ENCODE results near the gene PTX3. TPM values are rescaled to one million over a fixed set of nuclear protein-coding genes. Genes with fewer than 3 reads are reported as not detected.

The PTX3 gene
- total and polyA plus RNA-seq, 5 donors from 2014 or later = 0.20 TPM; not detected in 4

- H3K36me3 ChIP-seq (ENCODE audit: control insufficient read depth, insufficient read depth, low read length) = no peaks in the 10 kb centered on the region
- H3K27ac ChIP-seq (ENCODE audit: insufficient read depth, low read length, poor library complexity, severe bottlenecking) = no peak overlapping the region
- ATAC-seq (ENCODE audit: low read depth in 2 of 2) (no peak), DNase-seq (no peak)
- H3K36me3 Mint-ChIP-seq = no peaks in the 10 kb centered on the region
- no peak overlapping the region for H3K4me3 Mint-ChIP-seq
- H3K9me3 ChIP-seq (ENCODE audit: control insufficient read depth in 2 of 2, low read length in 2 of 2) = no peaks in the 10 kb centered on the region
- H3K9me3 Mint-ChIP-seq = peaks cover 0 to 3% (median 0%) of the 10 kb centered on the region in 7 donors
- H3K4me1 ChIP-seq (ENCODE audit: control insufficient read depth, insufficient read depth, low read length, poor library complexity, severe bottlenecking) = no peaks in the 10 kb centered on the region
- no peak overlapping the region for H3K27ac Mint-ChIP-seq
- H3K4me1 Mint-ChIP-seq = no peaks in the 10 kb centered on the region
- no peaks in the 10 kb centered on the region for H3K27me3 ChIP-seq (ENCODE audit: control insufficient read depth, insufficient read depth, low read length)
- H3K27me3 Mint-ChIP-seq = no peaks in the 10 kb centered on the region
- no peak overlapping the region for H3K4me3 ChIP-seq (ENCODE audit: low read depth, low read length)
These were observed 38.1 kb upstream of the PTX3 start for GRCh38 chr3:157398598-157398997.

GRCh38 chr3:157404381-157404780 is 32.3 kb upstream of the PTX3 start:
- Histone ChIP-seq H3K36me3 (ENCODE audit: control insufficient read depth, insufficient read depth, low read length) (no peaks in the 10 kb centered on the region), H3K4me3 (ENCODE audit: low read depth, low read length) (no peak overlapping the region), H3K27ac (ENCODE audit: insufficient read depth, low read length, poor library complexity, severe bottlenecking) (no peak overlapping the region), H3K4me1 (ENCODE audit: control insufficient read depth, insufficient read depth, low read length, poor library complexity, severe bottlenecking) (no peaks in the 10 kb centered on the region), H3K9me3 (ENCODE audit: control insufficient read depth in 2 of 2, low read length in 2 of 2) (no peaks in the 10 kb centered on the region), H3K27me3 (ENCODE audit: control insufficient read depth, insufficient read depth, low read length) (peaks cover 1% of the 10 kb centered on the region)
- no peaks in the 10 kb centered on the region for H3K36me3 Mint-ChIP-seq
- H3K27ac Mint-ChIP-seq = no peak overlapping the region
- H3K27me3 Mint-ChIP-seq = no peaks in the 10 kb centered on the region
- no peak overlapping the region for H3K4me3 Mint-ChIP-seq
- H3K9me3 Mint-ChIP-seq = peaks cover 0 to 3% (median 0%) of the 10 kb centered on the region in 7 donors
- H3K4me1 Mint-ChIP-seq = no peaks in the 10 kb centered on the region
- ATAC-seq (ENCODE audit: low read depth in 2 of 2) = no peak
- DNase-seq = no peak

- H3K36me3 Mint-ChIP-seq = no peaks in the 10 kb centered on the region
These were observed 31.2 kb upstream of the PTX3 start for GRCh38 chr3:157405457-157405856.

GRCh38 chr3:157406394-157406793 is 30.3 kb upstream of the PTX3 start:
- H3K9me3 Mint-ChIP-seq = peaks cover 0 to 3% (median 0%) of the 10 kb centered on the region in 7 donors
- no peak overlapping the region for H3K4me3 Mint-ChIP-seq
- no peak overlapping the region for H3K4me3 ChIP-seq (ENCODE audit: low read depth, low read length)
- DNase-seq = no peak
- peaks cover 1% of the 10 kb centered on the region for H3K27me3 ChIP-seq (ENCODE audit: control insufficient read depth, insufficient read depth, low read length)
- H3K9me3 ChIP-seq (ENCODE audit: control insufficient read depth in 2 of 2, low read length in 2 of 2) = no peaks in the 10 kb centered on the region
- no peaks in the 10 kb centered on the region for H3K4me1 ChIP-seq (ENCODE audit: control insufficient read depth, insufficient read depth, low read length, poor library complexity, severe bottlenecking)
- H3K36me3 ChIP-seq (ENCODE audit: control insufficient read depth, insufficient read depth, low read length) = no peaks in the 10 kb centered on the region
- no peak overlapping the region for H3K27ac Mint-ChIP-seq
- no peak overlapping the region for H3K27ac ChIP-seq (ENCODE audit: insufficient read depth, low read length, poor library complexity, severe bottlenecking)
- H3K4me1 Mint-ChIP-seq = no peaks in the 10 kb centered on the region
- no peak for ATAC-seq (ENCODE audit: low read depth in 2 of 2)
- no peaks in the 10 kb centered on the region for H3K36me3 Mint-ChIP-seq
- no peaks in the 10 kb centered on the region for H3K27me3 Mint-ChIP-seq

More at GRCh38 chr3:157405457-157405856, 31.2 kb upstream of the PTX3 start:
- H3K27ac Mint-ChIP-seq = no peak overlapping the region
- H3K36me3 ChIP-seq (ENCODE audit: control insufficient read depth, insufficient read depth, low read length) = no peaks in the 10 kb centered on the region
- no peak overlapping the region for H3K4me3 ChIP-seq (ENCODE audit: low read depth, low read length)
- H3K27me3 ChIP-seq (ENCODE audit: control insufficient read depth, insufficient read depth, low read length) = peaks cover 1% of the 10 kb centered on the region
- DNase-seq (no peak), ATAC-seq (ENCODE audit: low read depth in 2 of 2) (no peak)
- no peaks in the 10 kb centered on the region for H3K9me3 ChIP-seq (ENCODE audit: control insufficient read depth in 2 of 2, low read length in 2 of 2)
- no peak overlapping the region for H3K27ac ChIP-seq (ENCODE audit: insufficient read depth, low read length, poor library complexity, severe bottlenecking)
- H3K4me1 Mint-ChIP-seq = no peaks in the 10 kb centered on the region
- no peak overlapping the region for H3K4me3 Mint-ChIP-seq
- no peaks in the 10 kb centered on the region for H3K27me3 Mint-ChIP-seq
- no peaks in the 10 kb centered on the region for H3K4me1 ChIP-seq (ENCODE audit: control insufficient read depth, insufficient read depth, low read length, poor library complexity, severe bottlenecking)
- H3K9me3 Mint-ChIP-seq = peaks cover 0 to 3% (median 0%) of the 10 kb centered on the region in 7 donors

GRCh38 chr3:157407769-157408168 is 28.9 kb upstream of the PTX3 start:
- no peak for DNase-seq
- no peak overlapping the region for H3K4me3 Mint-ChIP-seq
- H3K9me3 ChIP-seq (ENCODE audit: control insufficient read depth in 2 of 2, low read length in 2 of 2) = no peaks in the 10 kb centered on the region
- no peak for ATAC-seq (ENCODE audit: low read depth in 2 of 2)
- no peaks in the 10 kb centered on the region for H3K4me1 Mint-ChIP-seq
- H3K27ac ChIP-seq (ENCODE audit: insufficient read depth, low read length, poor library complexity, severe bottlenecking) = no peak overlapping the region
- H3K27me3 ChIP-seq (ENCODE audit: control insufficient read depth, insufficient read depth, low read length) = peaks cover 1% of the 10 kb centered on the region
- H3K36me3 Mint-ChIP-seq = no peaks in the 10 kb centered on the region
- H3K27ac Mint-ChIP-seq = no peak overlapping the region
- no peaks in the 10 kb centered on the region for H3K36me3 ChIP-seq (ENCODE audit: control insufficient read depth, insufficient read depth, low read length)
- H3K4me3 ChIP-seq (ENCODE audit: low read depth, low read length) = no peak overlapping the region
- H3K9me3 Mint-ChIP-seq = peaks cover 0 to 3% (median 0%) of the 10 kb centered on the region in 7 donors
- H3K27me3 Mint-ChIP-seq = no peaks in the 10 kb centered on the region
- no peaks in the 10 kb centered on the region for H3K4me1 ChIP-seq (ENCODE audit: control insufficient read depth, insufficient read depth, low read length, poor library complexity, severe bottlenecking)

GRCh38 chr3:157408499-157409149 is 28.0 kb upstream of the PTX3 start:
- DNase-seq (no peak), ATAC-seq (ENCODE audit: low read depth in 2 of 2) (peak in 1 of 2 donors; percentile 28)
- Histone ChIP-seq H3K9me3 (ENCODE audit: control insufficient read depth in 2 of 2, low read length in 2 of 2) (no peaks in the 10 kb centered on the region), H3K27me3 (ENCODE audit: control insufficient read depth, insufficient read depth, low read length) (peaks cover 1% of the 10 kb centered on the region), H3K36me3 (ENCODE audit: control insufficient read depth, insufficient read depth, low read length) (no peaks in the 10 kb centered on the region), H3K27ac (ENCODE audit: insufficient read depth, low read length, poor library complexity, severe bottlenecking) (no peak overlapping the region), H3K4me1 (ENCODE audit: control insufficient read depth, insufficient read depth, low read length, poor library complexity, severe bottlenecking) (no peaks in the 10 kb centered on the region), H3K4me3 (ENCODE audit: low read depth, low read length) (no peak overlapping the region)
- Mint-ChIP-seq H3K27me3 (no peaks in the 10 kb centered on the region), H3K4me3 (no peak overlapping the region), H3K36me3 (no peaks in the 10 kb centered on the region), H3K27ac (no peak overlapping the region), H3K9me3 (peaks cover 0 to 3% (median 0%) of the 10 kb centered on the region in 7 donors), H3K4me1 (no peaks in the 10 kb centered on the region)

- Mint-ChIP-seq H3K9me3 (peaks cover 0 to 3% (median 0%) of the 10 kb centered on the region in 7 donors), H3K27ac (no peak overlapping the region), H3K36me3 (no peaks in the 10 kb centered on the region), H3K27me3 (no peaks in the 10 kb centered on the region), H3K4me3 (no peak overlapping the region), H3K4me1 (no peaks in the 10 kb centered on the region)
- no peak for ATAC-seq (ENCODE audit: low read depth in 2 of 2)
- no peaks in the 10 kb centered on the region for H3K9me3 ChIP-seq (ENCODE audit: control insufficient read depth in 2 of 2, low read length in 2 of 2)
- no peak overlapping the region for H3K27ac ChIP-seq (ENCODE audit: insufficient read depth, low read length, poor library complexity, severe bottlenecking)
- H3K27me3 ChIP-seq (ENCODE audit: control insufficient read depth, insufficient read depth, low read length) = peaks cover 1% of the 10 kb centered on the region
- no peaks in the 10 kb centered on the region for H3K4me1 ChIP-seq (ENCODE audit: control insufficient read depth, insufficient read depth, low read length, poor library complexity, severe bottlenecking)
- no peak overlapping the region for H3K4me3 ChIP-seq (ENCODE audit: low read depth, low read length)
- H3K36me3 ChIP-seq (ENCODE audit: control insufficient read depth, insufficient read depth, low read length) = no peaks in the 10 kb centered on the region
- no peak for DNase-seq
These were observed 27.1 kb upstream of the PTX3 start for GRCh38 chr3:157409516-157409915.

- Histone ChIP-seq H3K27ac (ENCODE audit: insufficient read depth, low read length, poor library complexity, severe bottlenecking) (no peak overlapping the region), H3K9me3 (ENCODE audit: control insufficient read depth in 2 of 2, low read length in 2 of 2) (no peaks in the 10 kb centered on the region), H3K4me1 (ENCODE audit: control insufficient read depth, insufficient read depth, low read length, poor library complexity, severe bottlenecking) (no peaks in the 10 kb centered on the region), H3K4me3 (ENCODE audit: low read depth, low read length) (no peak overlapping the region), H3K27me3 (ENCODE audit: control insufficient read depth, insufficient read depth, low read length) (peaks cover 1% of the 10 kb centered on the region), H3K36me3 (ENCODE audit: control insufficient read depth, insufficient read depth, low read length) (no peaks in the 10 kb centered on the region)
- DNase-seq = no peak
- H3K27me3 Mint-ChIP-seq = no peaks in the 10 kb centered on the region
- no peak overlapping the region for H3K27ac Mint-ChIP-seq
- H3K36me3 Mint-ChIP-seq = no peaks in the 10 kb centered on the region
- H3K4me1 Mint-ChIP-seq = no peaks in the 10 kb centered on the region
- ATAC-seq (ENCODE audit: low read depth in 2 of 2) = no peak
- H3K9me3 Mint-ChIP-seq = no peaks in the 10 kb centered on the region
- no peak overlapping the region for H3K4me3 Mint-ChIP-seq
These were observed 25.7 kb upstream of the PTX3 start for GRCh38 chr3:157410945-157411344.
